ENCODE measurements around the gene HS6ST3.
"Not testable (repeated sequence)": the region's sequence is repeated elsewhere in the genome, so short reads cannot be mapped to it uniquely, and the experiment has no call there.

HS6ST3 gene

DNA sequence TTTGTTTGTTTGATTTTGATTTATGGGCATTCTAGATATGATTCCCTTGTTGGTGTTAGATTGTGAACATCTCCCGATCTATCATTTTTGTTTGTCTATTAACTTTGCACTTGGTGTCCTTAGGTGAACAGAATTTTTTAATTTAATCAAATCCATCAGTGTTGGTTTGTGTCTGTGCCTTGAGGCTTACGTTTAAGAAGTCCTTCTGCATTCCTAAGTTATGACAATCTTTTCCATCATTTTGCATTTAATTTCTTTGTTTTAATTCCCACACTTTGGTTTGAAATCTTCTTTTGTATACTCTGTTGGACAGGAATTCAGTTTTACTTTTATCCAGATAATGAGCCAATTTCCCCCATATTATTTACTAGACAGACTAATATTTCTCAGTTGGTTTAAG, 421.7 kb downstream of the HS6ST3 start:
- H3K4me3 ChIP-seq (replicated peaks; ENCODE audit: low read depth, low read length): no peak overlapping the region
- DNase-seq (ENCODE audit: extremely low read depth, low read depth): no peak
- TF ChIP-seq, protein P1, sequence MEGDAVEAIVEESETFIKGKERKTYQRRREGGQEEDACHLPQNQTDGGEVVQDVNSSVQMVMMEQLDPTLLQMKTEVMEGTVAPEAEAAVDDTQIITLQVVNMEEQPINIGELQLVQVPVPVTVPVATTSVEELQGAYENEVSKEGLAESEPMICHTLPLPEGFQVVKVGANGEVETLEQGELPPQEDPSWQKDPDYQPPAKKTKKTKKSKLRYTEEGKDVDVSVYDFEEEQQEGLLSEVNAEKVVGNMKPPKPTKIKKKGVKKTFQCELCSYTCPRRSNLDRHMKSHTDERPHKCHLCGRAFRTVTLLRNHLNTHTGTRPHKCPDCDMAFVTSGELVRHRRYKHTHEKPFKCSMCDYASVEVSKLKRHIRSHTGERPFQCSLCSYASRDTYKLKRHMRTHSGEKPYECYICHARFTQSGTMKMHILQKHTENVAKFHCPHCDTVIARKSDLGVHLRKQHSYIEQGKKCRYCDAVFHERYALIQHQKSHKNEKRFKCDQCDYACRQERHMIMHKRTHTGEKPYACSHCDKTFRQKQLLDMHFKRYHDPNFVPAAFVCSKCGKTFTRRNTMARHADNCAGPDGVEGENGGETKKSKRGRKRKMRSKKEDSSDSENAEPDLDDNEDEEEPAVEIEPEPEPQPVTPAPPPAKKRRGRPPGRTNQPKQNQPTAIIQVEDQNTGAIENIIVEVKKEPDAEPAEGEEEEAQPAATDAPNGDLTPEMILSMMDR (IDR thresholded peaks at IDR 0.05; ENCODE audit: low read depth, low read length, missing control alignments): no peak

DNA sequence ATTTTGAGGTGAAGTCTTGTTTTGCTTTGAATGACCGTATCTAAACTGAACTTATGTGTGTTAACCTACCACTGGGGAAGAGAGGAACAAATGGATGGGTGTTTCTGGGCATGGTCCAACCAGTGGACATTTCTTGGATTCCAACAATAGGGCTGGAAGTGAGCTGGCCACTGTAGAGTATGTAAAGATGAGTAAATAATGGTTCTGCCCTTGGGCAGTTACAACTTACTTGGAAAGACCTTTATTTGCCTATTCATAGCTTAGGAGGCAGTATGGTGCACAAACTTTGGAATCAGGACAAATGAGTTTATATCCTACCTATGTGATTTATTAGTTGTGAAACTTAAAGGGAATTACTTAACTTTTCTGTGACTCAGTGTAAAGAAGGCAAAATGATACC, 429.5 kb downstream of the HS6ST3 start:
- TF ChIP-seq, protein P1 (IDR thresholded peaks at IDR 0.05; ENCODE audit: low read depth, low read length, missing control alignments): no peak
- DNase-seq (ENCODE audit: extremely low read depth, low read depth): no peak
- no peak overlapping the region for H3K4me3 ChIP-seq (replicated peaks; ENCODE audit: low read depth, low read length)

DNA sequence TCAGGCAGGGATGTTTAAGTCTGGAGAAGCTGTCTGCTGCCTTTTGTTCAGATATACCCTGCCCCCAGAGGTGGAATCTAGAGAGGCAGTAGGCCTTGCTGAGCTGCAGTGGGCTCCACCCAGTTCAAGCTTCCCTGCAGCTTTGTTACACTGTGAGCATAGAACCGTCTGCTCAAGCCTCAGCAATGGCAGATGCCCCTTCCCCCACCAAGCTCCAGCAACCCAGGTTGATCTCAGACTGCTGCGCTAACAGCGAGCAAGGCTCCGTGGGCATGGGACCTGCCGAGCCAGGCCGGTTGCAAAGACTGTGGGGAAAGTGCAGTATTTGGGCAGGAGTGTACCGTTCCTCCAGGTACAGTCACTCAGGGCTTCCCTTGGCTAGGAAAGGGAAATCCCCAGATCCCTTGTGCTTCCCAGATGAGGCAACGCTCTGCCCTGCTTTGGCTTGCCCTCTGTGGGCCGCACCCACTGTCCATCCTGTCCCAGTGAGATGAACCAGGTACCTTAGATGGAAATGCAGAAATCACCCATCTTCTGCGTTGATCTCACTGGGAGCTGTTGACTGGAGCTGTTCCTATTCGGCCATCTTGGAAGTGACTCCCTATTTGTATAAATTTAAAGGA, 434.6 kb downstream of the HS6ST3 start:
- not testable (repeated sequence) for H3K4me3 ChIP-seq (replicated peaks; ENCODE audit: low read depth, low read length); DNase-seq (ENCODE audit: extremely low read depth, low read depth)

DNA sequence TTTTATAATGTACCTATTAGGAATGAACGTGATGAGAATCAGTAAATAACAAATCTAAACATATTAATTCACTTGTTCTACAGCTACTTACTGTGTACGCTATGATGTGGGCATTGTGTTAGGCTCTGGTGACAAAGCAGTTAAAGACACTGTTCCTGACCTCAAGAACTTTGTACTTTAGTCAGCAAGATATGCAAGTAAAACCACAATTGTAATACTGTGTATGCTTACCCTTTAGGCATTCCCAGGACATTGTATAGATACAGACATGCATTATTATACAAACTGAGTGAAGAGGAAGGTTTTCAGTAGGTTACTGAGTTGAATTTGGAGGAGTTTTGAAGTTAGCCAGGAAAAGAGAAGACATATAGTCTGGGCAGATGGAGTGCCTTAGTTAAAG, 435.8 kb downstream of the HS6ST3 start:
- TF ChIP-seq, protein P1 (IDR thresholded peaks at IDR 0.05; ENCODE audit: low read depth, low read length, missing control alignments): no peak
- no peak overlapping the region for H3K4me3 ChIP-seq (replicated peaks; ENCODE audit: low read depth, low read length)
- DNase-seq (ENCODE audit: extremely low read depth, low read depth): no peak

DNA sequence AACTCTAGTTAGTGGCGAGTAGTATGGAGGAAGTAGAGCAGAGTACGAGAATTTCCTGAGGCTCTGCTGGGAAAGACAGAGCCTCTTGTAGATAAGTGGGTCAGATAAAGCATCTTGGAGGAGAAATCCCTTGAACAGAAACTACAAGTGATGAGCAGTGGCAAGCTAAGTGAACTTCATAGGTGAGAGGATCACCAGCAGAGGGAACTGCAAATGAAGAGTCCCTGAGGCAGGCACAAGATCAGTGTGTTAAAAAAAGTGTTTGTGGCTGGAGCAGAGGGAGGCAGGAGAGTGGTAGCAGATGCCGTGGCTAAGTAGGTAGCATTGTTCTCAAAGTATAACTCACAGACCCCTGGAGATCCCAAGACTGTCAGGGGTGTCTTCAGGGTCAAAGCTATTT, 437.6 kb downstream of the HS6ST3 start:
- DNase-seq (ENCODE audit: extremely low read depth, low read depth): no peak
- no peak overlapping the region for H3K4me3 ChIP-seq (replicated peaks; ENCODE audit: low read depth, low read length)
- TF ChIP-seq, protein P1 (IDR thresholded peaks at IDR 0.05; ENCODE audit: low read depth, low read length, missing control alignments): no peak

DNA sequence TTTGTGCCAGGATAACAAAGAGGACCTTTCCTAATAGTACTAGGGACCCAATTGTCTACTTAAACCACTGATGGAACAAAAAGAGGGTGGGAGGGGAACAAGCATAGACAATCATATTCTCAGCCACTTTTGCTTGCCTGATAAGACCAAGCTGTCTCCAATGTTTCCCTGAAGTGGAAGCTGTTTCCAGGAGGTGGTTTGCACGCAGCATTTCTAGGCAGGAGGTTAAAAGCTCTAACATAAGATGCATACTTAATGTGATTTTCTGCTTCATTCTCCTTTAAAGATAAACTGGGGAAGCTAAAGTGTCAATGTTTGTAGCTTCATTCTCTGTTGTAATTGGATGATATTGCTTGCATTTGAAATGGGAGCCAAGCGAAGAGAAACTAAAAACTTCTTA, 442.9 kb downstream of the HS6ST3 start:
- TF ChIP-seq, protein P1 (IDR thresholded peaks at IDR 0.05; ENCODE audit: low read depth, low read length, missing control alignments): no peak
- no peak for DNase-seq (ENCODE audit: extremely low read depth, low read depth)
- H3K4me3 ChIP-seq (replicated peaks; ENCODE audit: low read depth, low read length): no peak overlapping the region

DNA sequence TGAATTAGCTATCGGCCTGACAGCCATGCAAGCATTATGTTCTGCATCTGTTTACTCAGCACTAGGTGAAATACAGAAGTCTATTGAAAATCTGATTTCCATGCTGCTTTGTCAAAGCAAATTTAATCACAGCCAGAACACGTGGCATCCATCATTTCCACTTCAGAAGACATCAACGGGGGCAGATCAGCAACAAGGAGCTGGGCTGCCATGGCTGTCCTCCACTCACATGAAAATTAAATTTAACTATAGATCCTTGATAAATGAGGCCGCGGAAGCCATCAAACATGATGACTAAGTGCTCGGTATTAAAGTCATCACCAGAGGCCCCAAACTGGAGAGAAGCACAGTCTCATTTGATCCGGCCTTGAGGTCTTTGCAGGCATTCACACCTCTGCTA, 443.5 kb downstream of the HS6ST3 start:
- no peak overlapping the region for H3K4me3 ChIP-seq (replicated peaks; ENCODE audit: low read depth, low read length)
- no peak for DNase-seq (ENCODE audit: extremely low read depth, low read depth)
- TF ChIP-seq, protein P1 (IDR thresholded peaks at IDR 0.05; ENCODE audit: low read depth, low read length, missing control alignments): no peak
